PC-3 (cell line): ENCODE results near the gene FLYWCH2. TPM values are rescaled to one million over a fixed set of nuclear protein-coding genes. Genes with fewer than 3 reads are reported as not detected.

Experiments
- ATAC-seq: fragments of 200-7000 bp; cut with Tn5 transposase; 2 replicates; pipeline ENCODE4 v1.9.1; 2020; ENCODE audit warnings: mild to moderate bottlenecking, moderate library complexity
- BruUV-seq: library from RNA; stranded (reverse); fragments of 400-500 nt; replicated peaks from 2 replicates; lab custom pipeline; 2021; lab: Mats Ljungman, UMichigan
- CTCF ChIA-PET: fragments of 300-600 bp; sonication (Branson Sonifier 250); formaldehyde crosslinking; loops from one replicate; lab custom pipeline; 2022; ENCODE audit warnings: antibody characterized with exemption; lab: Charles Lee
- POLR2A ChIA-PET: fragments of 300-600 bp; sonication (Branson Sonifier 250); formaldehyde crosslinking; loops from one replicate; lab custom pipeline; 2022; ENCODE audit warnings: antibody characterized with exemption; ENCODE audit not compliant: unreplicated experiment; lab: Charles Lee
- DNase-seq: peaks from one replicate; pipeline ENCODE4 v3.0.0-alpha.2; 2015
- H2AFZ ChIP-seq: fragments of 300-600 bp; sonication (generic); 2 replicates; pipeline ENCODE4 v1.6.0; 2016; ENCODE audit warnings: antibody characterized with exemption, low read length
- H3F3A ChIP-seq: fragments of 300-600 bp; sonication (generic); one replicate; pipeline ENCODE4 v1.6.0; 2017; ENCODE audit warnings: antibody characterized with exemption, low read length, control low read depth, mild to moderate bottlenecking; ENCODE audit not compliant: unreplicated experiment
- H3K27ac ChIP-seq: fragments of 300-600 bp; sonication (generic); 2 replicates; pipeline ENCODE4 v1.5.1; 2016; ENCODE audit warnings: mild to moderate bottlenecking, low read length
- H3K27me3 ChIP-seq: fragments of 300-600 bp; sonication (generic); 2 replicates; pipeline ENCODE4 v1.6.1; 2016; ENCODE audit warnings: low read length, mixed read lengths
- H3K36me3 ChIP-seq: fragments of 300-600 bp; sonication (generic); 2 replicates; pipeline ENCODE4 v1.6.1; 2016; ENCODE audit warnings: low read depth, mixed run types, low read length, mixed read lengths
- H3K4me1 ChIP-seq: fragments of 300-600 bp; sonication (generic); 2 replicates; pipeline ENCODE4 v1.5.1; 2016; ENCODE audit warnings: low read length; ENCODE audit not compliant: insufficient read depth
- H3K4me2 ChIP-seq: fragments of 300-600 bp; sonication (generic); 2 replicates; pipeline ENCODE4 v1.6.0; 2016; ENCODE audit warnings: low read length
- H3K4me3 ChIP-seq: fragments of 300-600 bp; sonication (generic); 2 replicates; pipeline ENCODE4 v1.5.1; 2016; ENCODE audit warnings: mild to moderate bottlenecking, low read length, mixed read lengths
- H3K79me2 ChIP-seq: fragments of 300-600 bp; sonication (generic); 2 replicates; pipeline ENCODE4 v1.6.1; 2017; ENCODE audit warnings: low read length, mixed read lengths
- H3K9ac ChIP-seq: fragments of 300-600 bp; sonication (generic); 2 replicates; pipeline ENCODE4 v1.6.0; 2016; ENCODE audit warnings: mild to moderate bottlenecking, low read length
- H3K9me2 ChIP-seq: fragments of 300-600 bp; sonication (generic); replicated peaks from 2 replicates; pipeline ENCODE4 v1.6.1; 2016; ENCODE audit warnings: mixed run types, low read length, mixed read lengths
- H3K9me3 ChIP-seq: fragments of 300-600 bp; sonication (generic); 2 replicates; pipeline ENCODE4 v1.6.1; 2016; ENCODE audit warnings: low read length, mixed read lengths
- H4K20me1 ChIP-seq: fragments of 300-600 bp; sonication (generic); 2 replicates; pipeline ENCODE4 v1.6.1; 2016; ENCODE audit warnings: low read length, mixed read lengths
- EZH2 ChIP-seq: fragments of 300-600 bp; sonication (generic); IDR thresholded peaks from one replicate; pipeline ENCODE4 v1.6.1; 2017; ENCODE audit warnings: antibody characterized with exemption, mild to moderate bottlenecking, low read length; ENCODE audit not compliant: unreplicated experiment
- EZH2phosphoT487 ChIP-seq: fragments of 300-600 bp; sonication (generic); IDR thresholded peaks from 2 replicates; pipeline ENCODE4 v1.6.1; 2018; ENCODE audit warnings: mild to moderate bottlenecking, antibody characterized with exemption, low read length, borderline replicate concordance
- intact Hi-C: fragments of 100-400 bp; cut with micrococcal nuclease; formaldehyde crosslinking; loops from 2 replicates; pipeline ENCODE4 v1.9.0; 2023
- total RNA-seq: library from RNA; depleted of rRNA; stranded (reverse); fragments of >200 nt; gene quantifications from 2 replicates; pipeline ENCODE4 v1.2.3, GENCODE V29; 2014
- TF ChIP-seq, protein P1 (sequence below): fragments of 300-600 bp; sonication (generic); conservative IDR thresholded peaks from 2 replicates; pipeline ENCODE4 v1.5.1; 2017; ENCODE audit warnings: antibody characterized with exemption, low read depth, mild to moderate bottlenecking, low read length

Gene FLYWCH2
- total RNA-seq, 1 experiment from 2014 or later: 100 TPM

DNA sequence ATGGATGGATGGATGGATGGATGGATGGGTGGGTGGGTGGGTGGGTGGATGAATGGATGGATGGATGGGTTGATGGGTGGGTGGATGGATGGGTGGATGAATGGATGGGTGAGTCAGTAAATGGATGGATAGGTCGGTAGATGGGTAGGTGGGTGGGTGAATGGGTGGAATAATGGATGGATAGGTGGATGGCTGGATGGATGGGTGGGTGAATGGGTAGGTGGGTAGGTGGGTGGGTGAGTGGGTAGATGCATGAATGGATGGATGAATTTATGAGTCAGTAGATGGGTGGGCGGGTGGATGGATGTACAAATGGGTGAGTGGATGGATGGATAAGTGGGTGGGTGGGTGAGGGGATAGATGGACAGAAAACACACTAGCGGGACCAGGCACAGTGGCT lies 48.0 kb upstream of the FLYWCH2 start:
- intact Hi-C loops: no loop called here
- H3K4me3 ChIP-seq: no peak overlapping the region
- H3K9me2 ChIP-seq: no peaks in the 10 kb centered on the region
- ATAC-seq (no peak), DNase-seq (no peak)
- no peak overlapping the region for H3K4me2 ChIP-seq
- H3K79me2 ChIP-seq: no peaks in the 10 kb centered on the region
- TF ChIP-seq, protein P1, sequence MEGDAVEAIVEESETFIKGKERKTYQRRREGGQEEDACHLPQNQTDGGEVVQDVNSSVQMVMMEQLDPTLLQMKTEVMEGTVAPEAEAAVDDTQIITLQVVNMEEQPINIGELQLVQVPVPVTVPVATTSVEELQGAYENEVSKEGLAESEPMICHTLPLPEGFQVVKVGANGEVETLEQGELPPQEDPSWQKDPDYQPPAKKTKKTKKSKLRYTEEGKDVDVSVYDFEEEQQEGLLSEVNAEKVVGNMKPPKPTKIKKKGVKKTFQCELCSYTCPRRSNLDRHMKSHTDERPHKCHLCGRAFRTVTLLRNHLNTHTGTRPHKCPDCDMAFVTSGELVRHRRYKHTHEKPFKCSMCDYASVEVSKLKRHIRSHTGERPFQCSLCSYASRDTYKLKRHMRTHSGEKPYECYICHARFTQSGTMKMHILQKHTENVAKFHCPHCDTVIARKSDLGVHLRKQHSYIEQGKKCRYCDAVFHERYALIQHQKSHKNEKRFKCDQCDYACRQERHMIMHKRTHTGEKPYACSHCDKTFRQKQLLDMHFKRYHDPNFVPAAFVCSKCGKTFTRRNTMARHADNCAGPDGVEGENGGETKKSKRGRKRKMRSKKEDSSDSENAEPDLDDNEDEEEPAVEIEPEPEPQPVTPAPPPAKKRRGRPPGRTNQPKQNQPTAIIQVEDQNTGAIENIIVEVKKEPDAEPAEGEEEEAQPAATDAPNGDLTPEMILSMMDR: no peak
- no peak for TF ChIP-seq EZH2
- no peak for TF ChIP-seq EZH2phosphoT487
- H3K9ac ChIP-seq: no peak overlapping the region
- H4K20me1 ChIP-seq: no peaks in the 10 kb centered on the region
- ChIA-PET CTCF (no interaction called here), POLR2A (no interaction called here)
- no peaks in the 10 kb centered on the region for H3K9me3 ChIP-seq
- H2AFZ ChIP-seq: no peak overlapping the region
- no TSS peak for BruUV-seq
- peaks cover 28% of the 10 kb centered on the region for H3K4me1 ChIP-seq
- H3K27ac ChIP-seq: peak overlapping the region; percentile 91
- no peaks in the 10 kb centered on the region for H3K36me3 ChIP-seq
- H3F3A ChIP-seq: no peaks in the 10 kb centered on the region
- H3K27me3 ChIP-seq: no peaks in the 10 kb centered on the region

DNA sequence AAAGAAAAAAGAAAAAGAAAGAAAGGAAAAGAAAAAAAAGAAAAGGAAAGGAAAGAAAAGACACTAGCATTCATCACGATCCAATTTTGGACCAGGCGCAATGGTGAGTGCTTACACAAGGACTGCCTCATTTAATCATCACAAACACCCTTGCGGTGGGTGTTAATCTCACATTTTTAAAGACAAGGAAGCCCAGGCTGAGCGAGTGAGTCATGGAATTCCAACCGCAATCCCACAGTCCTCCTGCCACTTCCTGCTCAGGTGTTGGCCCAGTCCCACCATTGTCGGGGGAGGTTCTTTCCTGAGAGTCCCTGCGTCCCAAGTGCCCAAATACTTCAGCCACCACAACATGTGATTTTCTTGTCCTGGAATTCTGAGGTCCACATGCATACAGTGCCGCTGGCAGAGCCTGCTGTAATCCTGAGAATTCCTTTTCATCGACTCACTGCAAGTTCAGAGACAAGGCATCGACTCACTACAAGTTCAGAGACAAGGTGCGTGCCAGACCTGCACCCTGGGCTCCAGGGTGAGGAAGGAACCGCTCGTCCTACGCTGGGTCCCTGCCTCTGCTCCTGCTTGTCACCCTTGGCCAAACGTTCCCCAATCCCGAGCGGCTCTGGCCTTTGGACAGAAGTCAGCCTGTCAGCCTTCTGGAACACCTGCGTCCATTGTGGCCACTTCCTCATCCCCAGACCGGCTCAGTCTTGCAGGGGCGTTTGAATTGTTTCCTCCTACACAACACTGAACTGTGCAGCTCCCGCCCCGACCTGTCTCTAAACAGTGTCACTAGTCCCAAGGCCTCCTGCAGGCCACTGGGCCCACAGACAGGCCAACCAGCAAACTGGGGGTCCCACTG lies 47.1 kb upstream of the FLYWCH2 start:
- Histone ChIP-seq H3K9me3 (no peaks in the 10 kb centered on the region), H3K79me2 (no peaks in the 10 kb centered on the region), H3K36me3 (no peaks in the 10 kb centered on the region), H2AFZ (0 out of 2 replicates have a peak overlapping the region, but pooled peaks have one; percentile 21), H3K9ac (peak overlapping the region; percentile 54), H3K4me2 (peak overlapping the region; percentile 70), H4K20me1 (no peaks in the 10 kb centered on the region), H3K27ac (peak overlapping the region; percentile 91), H3K9me2 (no peaks in the 10 kb centered on the region), H3K4me3 (peak overlapping the region; percentile 41; the same call in 1 of the 2 replicates), H3K27me3 (no peaks in the 10 kb centered on the region), H3F3A (no peaks in the 10 kb centered on the region), H3K4me1 (peaks cover 22% of the 10 kb centered on the region)
- BruUV-seq: TSS peak; percentile 21
- peak; percentile 76 for ATAC-seq
- intact Hi-C loops: no loop called here
- POLR2A ChIA-PET: interaction anchor here (0.5 kb wide), 1 partner anchor 70 kb away, joined by 3 read pairs; no protein-coding TSS in a partner anchor
- CTCF ChIA-PET: no interaction called here
- TF ChIP-seq EZH2phosphoT487: no peak
- TF ChIP-seq EZH2: no peak
- TF ChIP-seq, protein P1: no peak
- peak; percentile 93 for DNase-seq
